H1 (cell line): ENCODE data around the gene ASIC1. TPM values are rescaled to one million over a fixed set of nuclear protein-coding genes. Genes with fewer than 3 reads are reported as not detected.

Experiments
- RAD21 ChIP-seq, 2 experiments: IDR thresholded peaks in 1 of 2; conservative IDR thresholded peaks in 1 of 2; 2 replicates each; pipeline ENCODE4 v1.6.1; 2011; ENCODE audit warnings: low read depth in 2 of 2, low read length in 2 of 2, improper control_type of control experiment in 1 of 2, inconsistent platforms in 1 of 2, mild to moderate bottlenecking in 1 of 2, moderate library complexity in 1 of 2
- SP4 ChIP-seq: IDR thresholded peaks from 2 replicates; pipeline ENCODE4 v1.6.1; 2012; ENCODE audit warnings: low read length, inconsistent platforms
- polyA plus RNA-seq, 7 experiments: library from polyadenylated mRNA; depleted of rRNA in 3 of 7; stranded (reverse) in 5 of 7; unstranded in 2 of 7; fragments of >200 nt in 5 of 7; fragments of 200-250 nt in 2 of 7; gene quantifications; 1 replicate in 5 of 7; 2 replicates in 1 of 7; 4 replicates in 1 of 7; pipeline versions ENCODE4 v1.2.1 to v1.2.3, GENCODE V29; 2011 to 2013; ENCODE audit warnings: missing spikeins in 2 of 7, mixed read lengths in 2 of 7
- total RNA-seq: library from RNA; stranded (reverse); fragmentation: NEBNext Ultra II Directional; extraction: Animal tissue kit (Norgen Biotek cat#: 25700); gene quantifications from 2 replicates; pipeline ENCODE4 v1.2.1, GENCODE V29; 2021

The ASIC1 gene
- total and polyA plus RNA-seq, 2 of the 8 experiments (the other 6 are each of a cell fraction or from before 2014, with no cell fraction given) = 2.4 to 4.4 TPM

- TF ChIP-seq SP4 (no peak), RAD21 (IDR thresholded peaks at IDR 0.05 in 1 of 2, conservative IDR thresholded peaks at IDR 0.05 in 1 of 2; ENCODE audit: low read depth in 2 of 2, low read length in 2 of 2) (no peak)
Measured at GRCh38 chr12:50018154-50018553, 39.2 kb upstream of the ASIC1 start (continued).
